Measurements from ENCODE around the gene PLEKHA6.

Gene PLEKHA6

DNA sequence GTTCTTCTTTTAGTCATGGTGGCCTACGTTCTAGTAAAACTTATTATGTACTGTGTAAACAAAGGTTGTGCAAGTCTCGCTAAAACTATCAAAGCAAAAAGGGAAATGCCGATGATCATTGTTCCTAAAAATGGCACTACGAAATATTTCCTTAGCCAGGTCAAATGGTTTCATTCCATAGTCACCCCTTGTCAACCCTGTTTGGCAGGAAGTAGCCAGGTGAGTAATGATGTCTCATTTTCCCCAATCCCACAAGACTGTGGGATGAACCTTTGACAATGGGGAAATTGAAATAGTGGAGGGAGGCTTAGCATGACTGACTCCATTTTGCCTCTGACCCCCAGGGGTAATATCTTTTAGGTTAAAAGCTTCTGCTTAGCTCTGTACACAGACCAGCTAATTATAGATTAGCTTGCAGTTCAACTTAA is 188.0 kb downstream of the PLEKHA6 start:
- no peak for DNase-seq (ENCODE audit: low read depth)
- no peak overlapping the region for H3K4me3 ChIP-seq (ENCODE audit: low read depth, low read length)
- TF ChIP-seq, protein P1, sequence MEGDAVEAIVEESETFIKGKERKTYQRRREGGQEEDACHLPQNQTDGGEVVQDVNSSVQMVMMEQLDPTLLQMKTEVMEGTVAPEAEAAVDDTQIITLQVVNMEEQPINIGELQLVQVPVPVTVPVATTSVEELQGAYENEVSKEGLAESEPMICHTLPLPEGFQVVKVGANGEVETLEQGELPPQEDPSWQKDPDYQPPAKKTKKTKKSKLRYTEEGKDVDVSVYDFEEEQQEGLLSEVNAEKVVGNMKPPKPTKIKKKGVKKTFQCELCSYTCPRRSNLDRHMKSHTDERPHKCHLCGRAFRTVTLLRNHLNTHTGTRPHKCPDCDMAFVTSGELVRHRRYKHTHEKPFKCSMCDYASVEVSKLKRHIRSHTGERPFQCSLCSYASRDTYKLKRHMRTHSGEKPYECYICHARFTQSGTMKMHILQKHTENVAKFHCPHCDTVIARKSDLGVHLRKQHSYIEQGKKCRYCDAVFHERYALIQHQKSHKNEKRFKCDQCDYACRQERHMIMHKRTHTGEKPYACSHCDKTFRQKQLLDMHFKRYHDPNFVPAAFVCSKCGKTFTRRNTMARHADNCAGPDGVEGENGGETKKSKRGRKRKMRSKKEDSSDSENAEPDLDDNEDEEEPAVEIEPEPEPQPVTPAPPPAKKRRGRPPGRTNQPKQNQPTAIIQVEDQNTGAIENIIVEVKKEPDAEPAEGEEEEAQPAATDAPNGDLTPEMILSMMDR (IDR thresholded peaks at IDR 0.05; ENCODE audit: control insufficient read depth, extremely low read depth, insufficient read depth): no peak

DNA sequence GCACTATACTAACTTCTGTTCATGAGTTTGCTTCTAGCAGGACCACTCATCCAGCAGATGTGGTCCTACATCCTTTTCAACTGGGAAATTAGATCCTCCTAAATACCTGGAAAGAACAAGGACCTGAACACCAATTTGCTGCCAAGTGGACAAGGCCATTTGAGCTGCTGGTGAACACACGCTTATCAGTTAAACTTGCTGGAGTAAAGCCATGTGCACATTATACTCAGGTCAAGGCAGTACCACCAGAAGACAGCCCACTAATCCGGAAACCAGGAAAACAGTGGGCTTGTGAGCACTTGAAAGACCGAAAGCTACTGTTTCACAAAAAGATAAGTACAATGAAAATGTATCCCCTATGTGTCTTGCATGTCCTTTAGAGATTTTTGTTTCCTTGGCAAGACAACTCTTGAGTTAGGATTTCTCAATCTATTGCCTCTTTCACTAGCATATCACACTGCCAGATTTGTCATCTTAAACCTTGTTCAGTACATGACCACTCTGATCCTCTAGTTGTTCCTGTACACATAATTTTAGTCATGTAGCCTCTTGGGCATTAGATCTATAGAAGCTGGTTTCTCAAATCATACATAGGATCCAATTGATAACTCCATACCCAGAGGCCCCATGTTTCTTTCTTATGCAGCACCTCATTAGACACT is 189.1 kb downstream of the PLEKHA6 start:
- no peak for DNase-seq (ENCODE audit: low read depth)
- TF ChIP-seq, protein P1 (IDR thresholded peaks at IDR 0.05; ENCODE audit: control insufficient read depth, extremely low read depth, insufficient read depth): no peak
- no peak overlapping the region for H3K4me3 ChIP-seq (ENCODE audit: low read depth, low read length)

DNA sequence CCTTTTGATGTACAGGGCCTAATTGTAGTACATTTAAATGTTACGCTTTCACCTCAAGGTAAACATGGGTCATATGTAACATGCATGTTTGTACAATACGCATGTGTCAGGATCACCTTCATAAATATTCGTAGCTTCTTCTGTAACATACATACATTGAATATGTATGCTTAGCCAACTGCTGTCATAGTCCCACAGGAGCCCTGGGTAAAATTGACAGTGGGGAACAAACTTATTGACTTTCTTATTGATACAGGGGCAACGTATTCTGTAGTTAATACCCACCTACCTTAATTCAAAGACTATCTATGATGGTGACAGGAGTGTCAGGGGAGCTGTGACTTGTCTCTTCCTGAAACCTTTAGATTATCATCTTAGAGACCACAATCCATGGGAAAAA is 189.9 kb downstream of the PLEKHA6 start:
- TF ChIP-seq, protein P1 (IDR thresholded peaks at IDR 0.05; ENCODE audit: control insufficient read depth, extremely low read depth, insufficient read depth): no peak
- H3K4me3 ChIP-seq (ENCODE audit: low read depth, low read length): no peak overlapping the region
- no peak for DNase-seq (ENCODE audit: low read depth)

Measured in LNCaP clone FGC (cell line).